Ovary (tissue), 9 donors: ENCODE results near the gene NFIA. TPM values are rescaled to one million over a fixed set of nuclear protein-coding genes. Genes with fewer than 3 reads are reported as not detected.

Source experiments
- DNase-seq, 5 donors: peaks; one replicate each; pipeline ENCODE4 v3.0.0-alpha.2; 2019 to 2020
- H3K27ac ChIP-seq, 2 donors: fragments of 200-600 bp; one replicate each; pipeline versions ENCODE4 v1.5.1 to v1.8.0; 2019 to 2022
- H3K27me3 ChIP-seq: fragments of 200-600 bp; one replicate; pipeline ENCODE4 v1.8.0; 2022
- H3K36me3 ChIP-seq: fragments of 200-600 bp; sonication (generic); one replicate; pipeline ENCODE4 v1.5.1; 2019
- H3K4me1 ChIP-seq: one replicate; pipeline ENCODE4 v1.8.1; 2013; ENCODE audit warnings: mild to moderate bottlenecking, moderate library complexity; ENCODE audit not compliant: insufficient read depth
- H3K4me3 ChIP-seq: fragments of 200-600 bp; sonication (generic); one replicate; pipeline ENCODE4 v1.5.1; 2017
- H3K9me3 ChIP-seq, 2 donors: fragments of 200-600 bp in 1 of 2; sonication (generic) in 1 of 2; one replicate each; pipeline versions ENCODE4 v1.5.1 to v1.8.1; 2013 to 2019; ENCODE audit warnings: mild to moderate bottlenecking in 1 of 2, moderate library complexity in 1 of 2
- EP300 ChIP-seq: sonication (generic); formaldehyde crosslinking; IDR thresholded peaks from one replicate; pipeline ENCODE4 v1.6.1; 2017; ENCODE audit warnings: antibody characterized with exemption
- POLR2A ChIP-seq: fragments of 450-650 bp; IDR thresholded peaks from one replicate; pipeline ENCODE4 v1.6.1; 2017; ENCODE audit warnings: antibody characterized with exemption, mild to moderate bottlenecking, moderate library complexity
- WGBS, 3 donors: extraction: QIAGEN DNeasy Blood & Tissue Kit in 1 of 3; methylation state at CpG; one replicate each; pipeline versions ENCODE4 v1.1.5 to v1.1.7; 2013 to 2017; 5-methylcytosine and 5-hydroxymethylcytosine counted together
- intact Hi-C, 4 donors: fragments of 100-400 bp; cut with DNase I; formaldehyde crosslinking; loops; one replicate each; pipeline versions ENCODE4 v1.11.0 to v1.15.1; 2022 to 2023
- polyA plus RNA-seq, 2 donors: library from polyadenylated mRNA; stranded (reverse); fragments of 200-250 nt in 1 of 2; fragments of 350-450 nt in 1 of 2; fragmentation: Illumina TruSeq in 1 of 2; extraction: RNeasy Lipid Tissue Mini Kit (QIAGEN cat#74804) in 1 of 2; gene quantifications; one replicate each; pipeline ENCODE4 v1.2.3, GENCODE V29; 2013 to 2014
- total RNA-seq, 7 donors: library from RNA; depleted of rRNA in 2 of 7; stranded (reverse); fragments of >200 nt in 2 of 7; fragmentation: NEBNext Ultra II Directional in 3 of 7; extraction: Animal tissue kit (Norgen Biotek cat#: 25700) in 3 of 7; gene quantifications; one replicate each; pipeline versions ENCODE4 v1.1.0 to v1.2.4, GENCODE V29; 2016 to 2023
- TF ChIP-seq, protein P1 (sequence below), 3 donors: fragments of 450-650 bp in 2 of 3; fragments of 200-600 bp in 1 of 3; IDR thresholded peaks; one replicate each; pipeline versions ENCODE4 v1.5.1 to v1.8.0; 2016 to 2022; ENCODE audit warnings: antibody characterized with exemption in 3 of 3, mild to moderate bottlenecking in 1 of 3
- donor health status: DM: no; HTN: no; CAD: no; lungs with moderate emphysema.
- donor health status: DM: no; HTN: no; CAD: no.
- donor health status: Bipolar disorder and iron deficiency.
- donor health status: DM: yes; HTN: yes; CAD: no.
- donor health status: DM: no; HTN: no; CAD: no.
- donor health status: DM: yes; HTN: yes; CAD: no.

NFIA gene
- total and polyA plus RNA-seq, 9 donors, result 11.8 to 115 (median 80.9) TPM

GRCh38 chr1:61435226-61435625 is 352.9 kb downstream of the NFIA start:
- no peaks in the 10 kb centered on the region for H3K27me3 ChIP-seq
- no peaks in the 10 kb centered on the region for H3K36me3 ChIP-seq
- H3K4me3 ChIP-seq, result no peak overlapping the region
- no peaks in the 10 kb centered on the region for H3K9me3 ChIP-seq
- intact Hi-C loops, result no loop called here
- 76 to 88% (median 80%) methylated on average over 5 of the region's 5 CpGs for WGBS, 3 donors
- DNase-seq, result no peak
- H3K4me1 ChIP-seq, result peaks cover 15% of the 10 kb centered on the region
- H3K27ac ChIP-seq, result no peak overlapping the region
- TF ChIP-seq, protein P1, sequence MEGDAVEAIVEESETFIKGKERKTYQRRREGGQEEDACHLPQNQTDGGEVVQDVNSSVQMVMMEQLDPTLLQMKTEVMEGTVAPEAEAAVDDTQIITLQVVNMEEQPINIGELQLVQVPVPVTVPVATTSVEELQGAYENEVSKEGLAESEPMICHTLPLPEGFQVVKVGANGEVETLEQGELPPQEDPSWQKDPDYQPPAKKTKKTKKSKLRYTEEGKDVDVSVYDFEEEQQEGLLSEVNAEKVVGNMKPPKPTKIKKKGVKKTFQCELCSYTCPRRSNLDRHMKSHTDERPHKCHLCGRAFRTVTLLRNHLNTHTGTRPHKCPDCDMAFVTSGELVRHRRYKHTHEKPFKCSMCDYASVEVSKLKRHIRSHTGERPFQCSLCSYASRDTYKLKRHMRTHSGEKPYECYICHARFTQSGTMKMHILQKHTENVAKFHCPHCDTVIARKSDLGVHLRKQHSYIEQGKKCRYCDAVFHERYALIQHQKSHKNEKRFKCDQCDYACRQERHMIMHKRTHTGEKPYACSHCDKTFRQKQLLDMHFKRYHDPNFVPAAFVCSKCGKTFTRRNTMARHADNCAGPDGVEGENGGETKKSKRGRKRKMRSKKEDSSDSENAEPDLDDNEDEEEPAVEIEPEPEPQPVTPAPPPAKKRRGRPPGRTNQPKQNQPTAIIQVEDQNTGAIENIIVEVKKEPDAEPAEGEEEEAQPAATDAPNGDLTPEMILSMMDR (IDR thresholded peaks at IDR 0.05), result no peak
- no peak for TF ChIP-seq EP300
- TF ChIP-seq POLR2A, result no peak

- H3K36me3 ChIP-seq, result no peaks in the 10 kb centered on the region
- no peaks in the 10 kb centered on the region for H3K27me3 ChIP-seq
- TF ChIP-seq EP300 (no peak), POLR2A (no peak)
- TF ChIP-seq, protein P1 (IDR thresholded peaks at IDR 0.05), result no peak
- H3K9me3 ChIP-seq, result no peaks in the 10 kb centered on the region
- intact Hi-C loops, result no loop called here
- H3K27ac ChIP-seq, result no peak overlapping the region
- H3K4me3 ChIP-seq, result no peak overlapping the region
- peaks cover 15% of the 10 kb centered on the region for H3K4me1 ChIP-seq
- WGBS, 3 donors, result 76 to 92% (median 84%) methylated on average over 3 of the region's 3 CpGs
- no peak for DNase-seq
These were observed 353.7 kb downstream of the NFIA start for GRCh38 chr1:61436016-61436415.

DNA sequence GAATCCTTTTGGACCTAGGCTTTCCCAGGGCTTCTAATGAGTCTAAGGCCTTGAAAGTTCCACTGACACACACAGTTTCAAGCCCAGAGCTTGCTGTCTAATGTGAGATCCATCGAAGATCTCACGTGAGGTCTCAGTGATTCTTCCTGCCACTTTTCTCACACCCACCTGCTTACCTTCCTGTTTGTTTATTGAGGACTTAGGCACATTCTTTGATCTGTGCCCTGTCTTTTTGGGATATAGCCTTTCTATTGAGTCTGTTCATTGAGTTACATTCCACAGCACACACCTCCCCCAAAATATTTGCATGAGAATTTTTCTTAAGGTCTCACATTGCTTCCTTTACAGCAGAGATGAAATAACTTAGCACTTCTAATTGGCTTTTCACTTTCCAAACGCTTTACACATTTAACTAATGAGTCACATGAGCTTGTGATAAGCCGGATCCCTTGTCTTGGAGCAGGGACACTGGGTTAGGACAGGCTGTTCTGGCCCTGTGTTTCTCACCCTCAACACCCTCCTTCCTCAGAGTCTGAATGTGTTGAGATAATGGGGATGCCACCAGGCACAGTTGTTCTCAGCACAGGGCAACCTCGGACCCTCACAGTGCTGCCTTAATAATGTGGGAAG is 354.2 kb downstream of the NFIA start:
- intact Hi-C loops, result no loop called here
- TF ChIP-seq, protein P1 (IDR thresholded peaks at IDR 0.05), result no peak
- TF ChIP-seq EP300, result peak; percentile 52
- WGBS, 3 donors, result 37 to 41% (median 39%) methylated on average over 5 of the region's 5 CpGs
- DNase-seq, result no peak
- H3K4me3 ChIP-seq, result no peak overlapping the region
- H3K9me3 ChIP-seq, result no peaks in the 10 kb centered on the region
- H3K4me1 ChIP-seq, result peaks cover 15% of the 10 kb centered on the region
- H3K27me3 ChIP-seq, result no peaks in the 10 kb centered on the region
- no peaks in the 10 kb centered on the region for H3K36me3 ChIP-seq
- H3K27ac ChIP-seq, result no peak overlapping the region

GRCh38 chr1:61439234-61439633 is 356.9 kb downstream of the NFIA start:
- peaks cover 10% of the 10 kb centered on the region for H3K4me1 ChIP-seq
- intact Hi-C loops, result no loop called here
- H3K4me3 ChIP-seq, result no peak overlapping the region
- H3K36me3 ChIP-seq, result no peaks in the 10 kb centered on the region
- H3K27ac ChIP-seq, result no peak overlapping the region
- TF ChIP-seq POLR2A (no peak), EP300 (no peak)
- TF ChIP-seq, protein P1 (IDR thresholded peaks at IDR 0.05), result no peak
- no peaks in the 10 kb centered on the region for H3K27me3 ChIP-seq
- DNase-seq, result no peak
- 91 to 92% (median 91%) methylated on average over 8 of the region's 8 CpGs for WGBS, 3 donors
- no peaks in the 10 kb centered on the region for H3K9me3 ChIP-seq
